OCI-LY1 (cell line): ENCODE measurements around the gene ARIH1.
"Not testable (repeated sequence)": the region's sequence is repeated elsewhere in the genome, so short reads cannot be mapped to it uniquely, and the experiment has no call there.

Experiments
- H2AFZ ChIP-seq: fragments of 200-600 bp; sonication (generic), shearing (Covaris generic); 2 replicates; pipeline ENCODE4 v1.6.0; 2014; ENCODE audit warnings: antibody characterized with exemption, mild to moderate bottlenecking, low read length
- H3F3A ChIP-seq: fragments of 200-600 bp; sonication (generic), shearing (Covaris generic); 2 replicates; pipeline ENCODE4 v1.6.0; 2014; ENCODE audit warnings: mild to moderate bottlenecking, antibody characterized with exemption, low read length, moderate library complexity; ENCODE audit not compliant: insufficient read depth
- H3K27ac ChIP-seq: fragments of 200-600 bp; sonication (generic); 2 replicates; pipeline ENCODE4 v1.5.1; 2014; ENCODE audit warnings: low read length, mixed run types, mild to moderate bottlenecking, low read depth; ENCODE audit not compliant: poor library complexity, severe bottlenecking
- H3K27me3 ChIP-seq: fragments of 200-600 bp; sonication (generic); 2 replicates; pipeline ENCODE4 v1.6.0; 2014; ENCODE audit warnings: antibody characterized with exemption, mild to moderate bottlenecking, low read length, moderate library complexity; ENCODE audit not compliant: insufficient read depth
- H3K36me3 ChIP-seq: fragments of 200-600 bp; sonication (generic); 2 replicates; pipeline ENCODE4 v1.6.1; 2014; ENCODE audit warnings: mild to moderate bottlenecking, antibody characterized with exemption, low read length, moderate library complexity, mixed read lengths; ENCODE audit not compliant: insufficient read depth
- H3K4me1 ChIP-seq: fragments of 200-600 bp; sonication (generic); 2 replicates; pipeline ENCODE4 v1.5.1; 2014; ENCODE audit warnings: mild to moderate bottlenecking, low read length, moderate library complexity; ENCODE audit not compliant: insufficient read depth, severe bottlenecking
- H3K4me2 ChIP-seq: fragments of 200-600 bp; sonication (generic), shearing (Covaris generic); 2 replicates; pipeline ENCODE4 v1.6.1; 2014; ENCODE audit warnings: low read length
- H3K4me3 ChIP-seq: fragments of 200-600 bp; sonication (generic); 2 replicates; pipeline ENCODE4 v1.5.1; 2014; ENCODE audit warnings: low read length, low read depth, mild to moderate bottlenecking, mixed read lengths; ENCODE audit not compliant: poor library complexity, severe bottlenecking
- H3K79me2 ChIP-seq: fragments of 200-600 bp; shearing (Covaris generic); 2 replicates; pipeline ENCODE4 v1.6.1; 2016; ENCODE audit warnings: mixed run types, low read length, mixed read lengths; ENCODE audit not compliant: insufficient read depth
- H3K9ac ChIP-seq: fragments of 200-600 bp; sonication (generic), shearing (Covaris generic); 2 replicates; pipeline ENCODE4 v1.6.1; 2014; ENCODE audit warnings: mild to moderate bottlenecking, low read length, mixed read lengths
- H3K9me2 ChIP-seq: fragments of 200-600 bp; sonication (generic), shearing (Covaris generic); 2 replicates; pipeline ENCODE4 v1.6.1; 2014; ENCODE audit warnings: low read depth, mild to moderate bottlenecking, low read length, mixed read lengths
- H3K9me3 ChIP-seq: fragments of 200-600 bp; shearing (Covaris generic); 2 replicates; pipeline ENCODE4 v1.6.1; 2014; ENCODE audit warnings: low read length, mixed read lengths
- H4K20me1 ChIP-seq: fragments of 200-600 bp; sonication (generic), shearing (Covaris generic); 2 replicates; pipeline ENCODE4 v1.6.0; 2016; ENCODE audit warnings: mild to moderate bottlenecking, low read length; ENCODE audit not compliant: insufficient read depth
- EZH2 ChIP-seq: fragments of 200-600 bp; sonication (generic), shearing (Covaris generic); IDR thresholded peaks from 2 replicates; pipeline ENCODE4 v1.8.0; 2017; ENCODE audit warnings: borderline replicate concordance, mixed run types, mild to moderate bottlenecking, antibody characterized with exemption, low read length, moderate library complexity, mixed read lengths
- TF ChIP-seq, protein P1 (sequence below): fragments of 200-600 bp; sonication (generic), shearing (Covaris generic); IDR thresholded peaks from 2 replicates; pipeline ENCODE4 v1.5.1; 2017; ENCODE audit warnings: mild to moderate bottlenecking, antibody characterized with exemption, low read length, moderate library complexity, mixed read lengths

The ARIH1 gene

DNA sequence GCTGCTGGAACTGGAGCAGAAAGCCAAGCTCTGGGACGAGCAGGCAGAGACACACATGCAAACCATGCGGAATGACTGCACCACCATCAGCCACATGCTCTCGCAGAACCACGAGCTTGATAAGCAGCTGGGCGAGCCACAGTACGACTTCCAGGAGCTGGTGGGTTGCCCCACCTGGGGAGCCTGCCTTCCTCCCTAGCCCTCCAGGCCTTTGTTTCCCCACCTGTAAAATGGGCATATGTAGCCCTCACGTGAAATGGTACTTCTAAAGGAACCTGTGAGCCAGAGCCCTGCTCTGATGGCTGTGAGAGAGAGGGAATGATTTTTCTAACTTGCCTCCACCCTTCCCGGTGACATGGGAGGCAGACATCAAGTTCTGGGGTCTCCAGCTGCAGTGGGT, 135.7 kb downstream of the ARIH1 start:
- H3K4me1 ChIP-seq = no peaks in the 10 kb centered on the region
- no peaks in the 10 kb centered on the region for H3K79me2 ChIP-seq
- H3F3A ChIP-seq = no peaks in the 10 kb centered on the region
- no peaks in the 10 kb centered on the region for H3K9me2 ChIP-seq
- TF ChIP-seq EZH2 = no peak
- TF ChIP-seq, protein P1, sequence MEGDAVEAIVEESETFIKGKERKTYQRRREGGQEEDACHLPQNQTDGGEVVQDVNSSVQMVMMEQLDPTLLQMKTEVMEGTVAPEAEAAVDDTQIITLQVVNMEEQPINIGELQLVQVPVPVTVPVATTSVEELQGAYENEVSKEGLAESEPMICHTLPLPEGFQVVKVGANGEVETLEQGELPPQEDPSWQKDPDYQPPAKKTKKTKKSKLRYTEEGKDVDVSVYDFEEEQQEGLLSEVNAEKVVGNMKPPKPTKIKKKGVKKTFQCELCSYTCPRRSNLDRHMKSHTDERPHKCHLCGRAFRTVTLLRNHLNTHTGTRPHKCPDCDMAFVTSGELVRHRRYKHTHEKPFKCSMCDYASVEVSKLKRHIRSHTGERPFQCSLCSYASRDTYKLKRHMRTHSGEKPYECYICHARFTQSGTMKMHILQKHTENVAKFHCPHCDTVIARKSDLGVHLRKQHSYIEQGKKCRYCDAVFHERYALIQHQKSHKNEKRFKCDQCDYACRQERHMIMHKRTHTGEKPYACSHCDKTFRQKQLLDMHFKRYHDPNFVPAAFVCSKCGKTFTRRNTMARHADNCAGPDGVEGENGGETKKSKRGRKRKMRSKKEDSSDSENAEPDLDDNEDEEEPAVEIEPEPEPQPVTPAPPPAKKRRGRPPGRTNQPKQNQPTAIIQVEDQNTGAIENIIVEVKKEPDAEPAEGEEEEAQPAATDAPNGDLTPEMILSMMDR = no peak
- H3K27ac ChIP-seq = no peak overlapping the region
- no peak overlapping the region for H2AFZ ChIP-seq
- no peak overlapping the region for H3K4me2 ChIP-seq
- H3K4me3 ChIP-seq = no peak overlapping the region
- no peaks in the 10 kb centered on the region for H4K20me1 ChIP-seq
- H3K9me3 ChIP-seq = no peaks in the 10 kb centered on the region
- no peak overlapping the region for H3K9ac ChIP-seq
- no peaks in the 10 kb centered on the region for H3K36me3 ChIP-seq
- H3K27me3 ChIP-seq = 0 out of 2 replicates have a peak, but pooled peaks cover 4% of the 10 kb centered on the region

DNA sequence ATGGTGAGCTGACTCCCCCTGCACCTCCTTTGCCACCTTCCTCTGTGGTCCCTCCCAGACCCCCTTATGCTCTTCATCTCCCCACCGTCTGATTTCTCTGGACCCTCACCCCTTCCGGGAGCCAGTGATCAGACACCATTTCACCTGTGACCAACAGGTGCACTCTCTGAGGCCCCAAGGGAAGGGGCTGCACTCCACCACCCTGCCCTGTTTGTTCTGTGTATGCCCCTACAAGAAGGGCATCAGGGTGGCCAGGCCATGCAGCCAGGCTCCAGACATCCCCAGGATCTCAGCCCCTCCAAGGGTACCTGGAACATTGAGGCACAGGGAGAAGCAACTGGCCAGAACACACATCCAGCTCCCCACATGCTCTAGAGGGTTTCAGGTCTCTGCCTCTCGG, 138.2 kb downstream of the ARIH1 start:
- H3F3A ChIP-seq, H3K27ac ChIP-seq, H2AFZ ChIP-seq, H4K20me1 ChIP-seq, H3K4me2 ChIP-seq, H3K9ac ChIP-seq, H3K9me3 ChIP-seq, H3K27me3 ChIP-seq, H3K36me3 ChIP-seq, H3K79me2 ChIP-seq, H3K4me3 ChIP-seq, H3K4me1 ChIP-seq, H3K9me2 ChIP-seq: not testable (repeated sequence)

DNA sequence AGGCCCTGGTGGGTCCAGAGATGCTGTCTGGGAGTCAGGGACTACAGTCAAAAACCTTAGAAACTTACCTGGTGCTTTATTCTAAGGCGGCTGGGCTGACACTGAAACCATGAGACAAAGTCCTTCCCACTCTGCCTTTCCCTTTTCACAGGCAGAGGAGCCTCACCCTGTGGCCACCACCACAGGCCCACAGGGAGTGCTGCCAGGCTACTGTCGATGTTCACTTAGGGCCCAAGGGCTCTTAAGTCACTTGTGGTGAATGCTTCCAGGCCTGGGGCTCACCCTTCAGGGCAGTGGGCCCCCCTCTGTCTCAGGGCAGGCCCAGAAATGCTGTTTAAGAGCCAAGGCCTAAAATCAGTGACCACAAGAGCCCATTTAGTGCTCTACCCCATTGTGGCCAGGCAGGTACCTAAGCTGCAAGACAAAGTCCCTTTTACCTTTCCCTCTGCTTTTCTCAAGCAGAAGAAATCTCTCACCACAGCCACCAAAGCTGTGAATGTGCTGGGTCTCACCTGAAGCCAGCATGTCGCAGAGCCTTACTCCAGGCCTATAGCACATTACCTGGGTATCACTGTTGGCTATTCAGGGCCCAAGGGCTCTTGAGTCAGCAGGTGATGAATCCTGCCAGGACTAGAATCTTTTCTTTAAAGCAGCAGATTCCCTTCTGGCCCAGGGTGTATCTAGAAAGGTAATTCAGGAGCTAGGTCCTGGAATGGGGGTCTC, 140.8 kb downstream of the ARIH1 start:
- no peaks in the 10 kb centered on the region for H3K27me3 ChIP-seq
- H2AFZ ChIP-seq = no peak overlapping the region
- H3K27ac ChIP-seq = no peak overlapping the region
- no peaks in the 10 kb centered on the region for H4K20me1 ChIP-seq
- no peak overlapping the region for H3K4me2 ChIP-seq
- no peaks in the 10 kb centered on the region for H3K9me2 ChIP-seq
- no peak for TF ChIP-seq EZH2
- TF ChIP-seq, protein P1 = no peak
- H3K4me1 ChIP-seq = peaks cover 4% of the 10 kb centered on the region
- H3K9ac ChIP-seq = no peak overlapping the region
- H3K36me3 ChIP-seq = no peaks in the 10 kb centered on the region
- no peaks in the 10 kb centered on the region for H3F3A ChIP-seq
- no peaks in the 10 kb centered on the region for H3K9me3 ChIP-seq
- no peak overlapping the region for H3K4me3 ChIP-seq
- H3K79me2 ChIP-seq = no peaks in the 10 kb centered on the region
